Right lobe of liver (tissue), 4 donors: Measurements from ENCODE around the gene CIC.
"Not testable (repeated sequence)": the region's sequence is repeated elsewhere in the genome, so short reads cannot be mapped to it uniquely, and the experiment has no call there.

Source experiments
- POLR2A ChIP-seq: fragments of 450-650 bp; IDR thresholded peaks from one replicate; pipeline ENCODE4 v1.6.1; 2017; ENCODE audit warnings: antibody characterized with exemption, mild to moderate bottlenecking
- TF ChIP-seq, protein P1 (sequence below), 4 donors: fragments of 200-600 bp in 3 of 4; fragments of 450-650 bp in 1 of 4; IDR thresholded peaks; one replicate each; pipeline versions ENCODE4 v1.5.1 to v1.8.0; 2016 to 2022; ENCODE audit warnings: antibody characterized with exemption in 4 of 4, mild to moderate bottlenecking in 2 of 4
- donor health status: DM: no; HTN: no; CAD: no.
- donor health status: DM: no; HTN: no; CAD: no.
- donor health status: DM: no; HTN: yes; CAD: no.

DNA sequence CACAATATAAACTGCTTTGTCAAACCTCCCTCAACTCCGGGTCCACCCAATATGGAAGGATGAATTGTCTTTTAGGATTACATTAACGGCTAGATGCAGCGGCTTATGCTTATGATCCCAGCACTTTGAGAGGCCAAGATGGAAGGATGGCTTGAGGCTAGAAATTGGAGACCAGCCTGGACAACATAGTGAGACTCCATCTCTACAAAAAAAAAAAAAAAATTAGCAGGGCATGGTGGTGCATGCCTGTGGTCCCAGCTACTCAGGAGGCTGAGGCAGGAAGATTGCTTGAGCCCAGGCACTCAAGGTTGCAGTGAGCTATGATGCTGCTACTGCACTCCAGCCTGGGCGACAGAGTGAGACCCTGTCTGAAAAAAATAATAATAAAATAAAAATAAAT is 2.9 kb upstream of the CIC start:
- TF ChIP-seq, protein P1, sequence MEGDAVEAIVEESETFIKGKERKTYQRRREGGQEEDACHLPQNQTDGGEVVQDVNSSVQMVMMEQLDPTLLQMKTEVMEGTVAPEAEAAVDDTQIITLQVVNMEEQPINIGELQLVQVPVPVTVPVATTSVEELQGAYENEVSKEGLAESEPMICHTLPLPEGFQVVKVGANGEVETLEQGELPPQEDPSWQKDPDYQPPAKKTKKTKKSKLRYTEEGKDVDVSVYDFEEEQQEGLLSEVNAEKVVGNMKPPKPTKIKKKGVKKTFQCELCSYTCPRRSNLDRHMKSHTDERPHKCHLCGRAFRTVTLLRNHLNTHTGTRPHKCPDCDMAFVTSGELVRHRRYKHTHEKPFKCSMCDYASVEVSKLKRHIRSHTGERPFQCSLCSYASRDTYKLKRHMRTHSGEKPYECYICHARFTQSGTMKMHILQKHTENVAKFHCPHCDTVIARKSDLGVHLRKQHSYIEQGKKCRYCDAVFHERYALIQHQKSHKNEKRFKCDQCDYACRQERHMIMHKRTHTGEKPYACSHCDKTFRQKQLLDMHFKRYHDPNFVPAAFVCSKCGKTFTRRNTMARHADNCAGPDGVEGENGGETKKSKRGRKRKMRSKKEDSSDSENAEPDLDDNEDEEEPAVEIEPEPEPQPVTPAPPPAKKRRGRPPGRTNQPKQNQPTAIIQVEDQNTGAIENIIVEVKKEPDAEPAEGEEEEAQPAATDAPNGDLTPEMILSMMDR (IDR thresholded peaks at IDR 0.05): not testable (repeated sequence)
- not testable (repeated sequence) for TF ChIP-seq POLR2A
